HEK293 (cell line): ENCODE measurements around the gene HAUS1.

ENCODE experiments used
- KLF16 ChIP-seq: fragments of 450-650 bp; formaldehyde crosslinking; IDR thresholded peaks from 2 replicates; pipeline ENCODE4 v1.5.1; 2017; ENCODE audit warnings: missing biosample characterization, missing genetic modification characterization
- ZNF133 ChIP-seq: fragments of 450-650 bp; formaldehyde crosslinking; IDR thresholded peaks from 2 replicates; pipeline ENCODE4 v1.5.1; 2016; ENCODE audit warnings: missing biosample characterization, missing genetic modification characterization
- ZNF23 ChIP-seq: fragments of 450-650 bp; formaldehyde crosslinking; IDR thresholded peaks from 2 replicates; pipeline ENCODE4 v1.5.1; 2016; ENCODE audit warnings: missing biosample characterization, missing genetic modification characterization, borderline replicate concordance
- ZNF350 ChIP-seq: fragments of 450-650 bp; formaldehyde crosslinking; IDR thresholded peaks from 2 replicates; pipeline ENCODE4 v1.5.0; 2017; ENCODE audit warnings: missing biosample characterization, mild to moderate bottlenecking, missing genetic modification characterization
- ZNF610 ChIP-seq: fragments of 450-650 bp; formaldehyde crosslinking; IDR thresholded peaks from 2 replicates; pipeline ENCODE4 v1.5.1; 2016; ENCODE audit warnings: missing biosample characterization, missing genetic modification characterization, borderline replicate concordance
- TF ChIP-seq, protein P1 (sequence below): fragments of 450-650 bp; formaldehyde crosslinking; IDR thresholded peaks from 2 replicates; pipeline ENCODE4 v1.5.1; 2016; ENCODE audit warnings: missing biosample characterization, missing genetic modification characterization
- TF ChIP-seq, protein P2 (sequence below): fragments of 450-650 bp; formaldehyde crosslinking; IDR thresholded peaks from 2 replicates; pipeline ENCODE4 v1.5.1; 2016; ENCODE audit warnings: missing biosample characterization, missing genetic modification characterization
- TF ChIP-seq, protein P3 (sequence below): fragments of 450-650 bp; formaldehyde crosslinking; IDR thresholded peaks from 2 replicates; pipeline ENCODE4 v1.5.1; 2017; ENCODE audit warnings: missing biosample characterization, missing genetic modification characterization

DNA sequence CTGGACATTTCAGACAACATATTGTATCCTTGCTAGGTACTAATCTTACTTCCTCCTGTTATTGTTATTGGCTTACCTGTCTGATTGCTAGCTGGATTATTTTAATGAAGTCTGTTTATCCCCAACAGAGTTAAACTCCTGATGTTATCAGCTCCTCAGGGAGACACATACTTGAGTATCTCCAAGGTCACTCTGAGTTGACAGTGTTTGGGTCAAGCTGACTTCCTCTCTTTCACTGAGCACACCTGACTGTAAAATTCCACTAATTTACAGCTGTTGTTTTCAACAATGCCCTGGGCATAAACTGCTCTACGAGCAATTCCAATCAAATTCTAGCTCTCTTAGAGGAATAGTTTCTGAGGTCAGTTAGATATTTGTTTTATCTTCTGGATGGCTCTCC is 9.6 kb downstream of the HAUS1 start:
- TF ChIP-seq, protein P1, sequence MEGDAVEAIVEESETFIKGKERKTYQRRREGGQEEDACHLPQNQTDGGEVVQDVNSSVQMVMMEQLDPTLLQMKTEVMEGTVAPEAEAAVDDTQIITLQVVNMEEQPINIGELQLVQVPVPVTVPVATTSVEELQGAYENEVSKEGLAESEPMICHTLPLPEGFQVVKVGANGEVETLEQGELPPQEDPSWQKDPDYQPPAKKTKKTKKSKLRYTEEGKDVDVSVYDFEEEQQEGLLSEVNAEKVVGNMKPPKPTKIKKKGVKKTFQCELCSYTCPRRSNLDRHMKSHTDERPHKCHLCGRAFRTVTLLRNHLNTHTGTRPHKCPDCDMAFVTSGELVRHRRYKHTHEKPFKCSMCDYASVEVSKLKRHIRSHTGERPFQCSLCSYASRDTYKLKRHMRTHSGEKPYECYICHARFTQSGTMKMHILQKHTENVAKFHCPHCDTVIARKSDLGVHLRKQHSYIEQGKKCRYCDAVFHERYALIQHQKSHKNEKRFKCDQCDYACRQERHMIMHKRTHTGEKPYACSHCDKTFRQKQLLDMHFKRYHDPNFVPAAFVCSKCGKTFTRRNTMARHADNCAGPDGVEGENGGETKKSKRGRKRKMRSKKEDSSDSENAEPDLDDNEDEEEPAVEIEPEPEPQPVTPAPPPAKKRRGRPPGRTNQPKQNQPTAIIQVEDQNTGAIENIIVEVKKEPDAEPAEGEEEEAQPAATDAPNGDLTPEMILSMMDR (tag by site-specific recombination) = no peak
- TF ChIP-seq, protein P2, sequence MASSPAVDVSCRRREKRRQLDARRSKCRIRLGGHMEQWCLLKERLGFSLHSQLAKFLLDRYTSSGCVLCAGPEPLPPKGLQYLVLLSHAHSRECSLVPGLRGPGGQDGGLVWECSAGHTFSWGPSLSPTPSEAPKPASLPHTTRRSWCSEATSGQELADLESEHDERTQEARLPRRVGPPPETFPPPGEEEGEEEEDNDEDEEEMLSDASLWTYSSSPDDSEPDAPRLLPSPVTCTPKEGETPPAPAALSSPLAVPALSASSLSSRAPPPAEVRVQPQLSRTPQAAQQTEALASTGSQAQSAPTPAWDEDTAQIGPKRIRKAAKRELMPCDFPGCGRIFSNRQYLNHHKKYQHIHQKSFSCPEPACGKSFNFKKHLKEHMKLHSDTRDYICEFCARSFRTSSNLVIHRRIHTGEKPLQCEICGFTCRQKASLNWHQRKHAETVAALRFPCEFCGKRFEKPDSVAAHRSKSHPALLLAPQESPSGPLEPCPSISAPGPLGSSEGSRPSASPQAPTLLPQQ (tag by site-specific recombination) = no peak
- no peak for TF ChIP-seq ZNF23 (tag by site-specific recombination)
- no peak for TF ChIP-seq KLF16 (tag by site-specific recombination)
- TF ChIP-seq, protein P3, sequence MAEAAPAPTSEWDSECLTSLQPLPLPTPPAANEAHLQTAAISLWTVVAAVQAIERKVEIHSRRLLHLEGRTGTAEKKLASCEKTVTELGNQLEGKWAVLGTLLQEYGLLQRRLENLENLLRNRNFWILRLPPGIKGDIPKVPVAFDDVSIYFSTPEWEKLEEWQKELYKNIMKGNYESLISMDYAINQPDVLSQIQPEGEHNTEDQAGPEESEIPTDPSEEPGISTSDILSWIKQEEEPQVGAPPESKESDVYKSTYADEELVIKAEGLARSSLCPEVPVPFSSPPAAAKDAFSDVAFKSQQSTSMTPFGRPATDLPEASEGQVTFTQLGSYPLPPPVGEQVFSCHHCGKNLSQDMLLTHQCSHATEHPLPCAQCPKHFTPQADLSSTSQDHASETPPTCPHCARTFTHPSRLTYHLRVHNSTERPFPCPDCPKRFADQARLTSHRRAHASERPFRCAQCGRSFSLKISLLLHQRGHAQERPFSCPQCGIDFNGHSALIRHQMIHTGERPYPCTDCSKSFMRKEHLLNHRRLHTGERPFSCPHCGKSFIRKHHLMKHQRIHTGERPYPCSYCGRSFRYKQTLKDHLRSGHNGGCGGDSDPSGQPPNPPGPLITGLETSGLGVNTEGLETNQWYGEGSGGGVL = no peak
- TF ChIP-seq ZNF350 = no peak
- no peak for TF ChIP-seq ZNF610 (tag by site-specific recombination)
- TF ChIP-seq ZNF133 = no peak
